Duodenal mucosa (tissue), 2 donors: ENCODE results near the gene CHERP.
"Not testable (repeated sequence)": the region's sequence is repeated elsewhere in the genome, so short reads cannot be mapped to it uniquely, and the experiment has no call there.

Experiments
- H3K27ac ChIP-seq: one replicate; pipeline ENCODE4 v1.7.0; 2013; ENCODE audit warnings: low read depth, low read length
- H3K27me3 ChIP-seq, 2 donors: one replicate each; pipeline ENCODE4 v1.7.0; 2013; ENCODE audit warnings: low read length in 2 of 2, control low read depth in 1 of 2; ENCODE audit not compliant: insufficient read depth in 2 of 2, control insufficient read depth in 1 of 2
- H3K36me3 ChIP-seq, 2 donors: one replicate each; pipeline ENCODE4 v1.7.0; 2013; ENCODE audit warnings: low read length in 2 of 2, control low read depth in 1 of 2; ENCODE audit not compliant: insufficient read depth in 2 of 2, control insufficient read depth in 1 of 2
- H3K4me1 ChIP-seq, 2 donors: one replicate each; pipeline ENCODE4 v1.7.0; 2013; ENCODE audit warnings: low read length in 2 of 2, control low read depth in 1 of 2; ENCODE audit not compliant: insufficient read depth in 2 of 2, control insufficient read depth in 1 of 2
- H3K4me3 ChIP-seq, 2 donors: one replicate each; pipeline ENCODE4 v1.7.0; 2013; ENCODE audit warnings: low read length in 2 of 2, low read depth in 1 of 2
- H3K9ac ChIP-seq, 2 donors: one replicate each; pipeline ENCODE4 v1.7.0; 2013; ENCODE audit warnings: low read length in 2 of 2, low read depth in 1 of 2
- H3K9me3 ChIP-seq, 2 donors: one replicate each; pipeline ENCODE4 v1.7.0; 2013; ENCODE audit warnings: low read length in 2 of 2, control low read depth in 1 of 2; ENCODE audit not compliant: control insufficient read depth in 1 of 2

Gene CHERP

DNA sequence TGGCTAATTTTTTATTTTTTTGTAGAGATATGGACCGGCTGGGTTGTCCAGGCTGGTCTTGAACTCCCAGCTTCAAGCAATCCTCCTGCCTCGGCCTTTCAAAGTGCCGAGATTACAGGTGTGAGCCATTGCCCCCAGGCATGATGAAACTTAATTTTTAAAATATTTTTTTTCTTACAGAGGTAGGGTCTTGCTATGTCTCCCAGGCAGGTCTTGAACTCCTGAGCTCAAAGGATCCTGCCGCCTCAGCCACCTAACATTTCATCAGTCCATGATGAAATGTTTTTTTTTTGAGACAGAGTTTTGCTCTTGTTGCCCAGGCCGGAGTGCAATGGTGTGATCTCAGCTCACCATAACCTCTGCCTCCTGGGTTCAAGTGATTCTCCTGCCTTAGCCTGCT lies 33.7 kb downstream of the CHERP start:
- H3K9ac ChIP-seq, result no peak overlapping the region
- H3K27ac ChIP-seq, result no peak overlapping the region
- no peaks in the 10 kb centered on the region for H3K4me1 ChIP-seq
- no peaks in the 10 kb centered on the region for H3K27me3 ChIP-seq
- no peak overlapping the region for H3K4me3 ChIP-seq
- peaks cover 0 to 16% of the 10 kb centered on the region in 2 donors for H3K36me3 ChIP-seq
- no peaks in the 10 kb centered on the region for H3K9me3 ChIP-seq

DNA sequence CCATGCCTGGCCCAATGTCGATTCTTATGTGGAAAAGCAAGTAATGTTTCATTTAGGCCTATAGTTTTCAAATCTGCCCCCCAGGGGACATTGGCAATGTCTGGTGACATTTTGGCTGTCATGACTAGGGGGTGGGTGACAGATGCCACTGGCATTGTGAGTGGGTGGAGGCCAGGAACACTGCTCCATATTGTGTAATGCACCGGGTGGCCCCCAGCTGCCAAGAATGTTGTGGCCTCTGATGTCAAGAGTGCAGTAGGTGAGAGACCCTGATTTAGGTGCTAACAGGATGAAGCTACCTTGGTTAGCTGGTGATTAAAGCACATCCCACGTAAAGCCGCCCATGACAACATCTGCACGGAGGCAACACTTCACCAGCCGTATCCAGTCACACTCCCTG lies 35.3 kb downstream of the CHERP start:
- H3K9ac ChIP-seq, result no peak overlapping the region
- H3K27ac ChIP-seq, result no peak overlapping the region
- no peaks in the 10 kb centered on the region for H3K4me1 ChIP-seq
- no peak overlapping the region for H3K4me3 ChIP-seq
- H3K27me3 ChIP-seq, result no peaks in the 10 kb centered on the region
- H3K36me3 ChIP-seq, result peaks cover 0 to 20% of the 10 kb centered on the region in 2 donors
- H3K9me3 ChIP-seq, result no peaks in the 10 kb centered on the region

DNA sequence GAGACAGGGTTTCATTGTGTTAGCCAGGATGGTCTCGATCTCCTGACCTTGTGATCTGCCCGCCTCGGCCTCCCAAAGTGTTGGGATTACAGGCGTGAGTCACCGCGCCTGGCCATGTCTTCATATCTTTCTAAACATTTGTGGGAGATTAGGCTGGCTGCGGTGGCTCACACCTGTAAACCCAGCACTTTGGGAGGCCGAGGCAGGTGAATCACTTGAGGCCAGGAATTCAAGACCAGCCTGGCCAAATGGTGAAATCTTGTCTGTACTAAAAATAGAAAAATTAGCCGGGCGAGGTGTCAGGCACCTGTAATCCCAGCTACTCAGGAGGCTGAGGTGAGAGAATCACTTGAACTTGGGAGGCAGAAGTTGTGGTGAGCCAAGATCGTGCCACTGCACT lies 36.1 kb downstream of the CHERP start:
- not testable (repeated sequence) for H3K4me3 ChIP-seq, H3K27ac ChIP-seq, H3K9ac ChIP-seq, H3K27me3 ChIP-seq, H3K4me1 ChIP-seq, H3K9me3 ChIP-seq
- H3K36me3 ChIP-seq, result peaks cover 0 to 20% of the 10 kb centered on the region in 2 donors

DNA sequence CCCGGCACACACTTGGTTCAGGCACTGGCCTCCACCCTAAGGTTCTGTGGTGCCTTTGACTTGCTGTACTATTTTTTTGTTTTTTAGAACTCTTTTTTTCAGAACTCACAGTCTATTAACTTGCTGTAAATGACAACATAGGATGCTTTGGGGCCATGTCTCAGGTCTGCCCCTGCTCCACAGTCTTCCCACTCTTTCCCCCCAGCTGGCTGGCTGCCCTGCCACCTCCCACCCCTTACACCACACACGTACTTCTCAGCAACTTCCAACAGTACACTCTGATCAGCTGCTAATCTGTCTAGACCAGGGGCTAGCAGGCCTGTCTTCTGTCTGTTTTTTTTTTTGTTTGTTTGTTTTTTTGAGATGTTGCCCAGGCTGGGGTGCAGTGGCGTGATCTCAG lies 38.0 kb downstream of the CHERP start:
- Histone ChIP-seq H3K4me1 (no peaks in the 10 kb centered on the region), H3K27me3 (no peaks in the 10 kb centered on the region), H3K9ac (no peak overlapping the region), H3K4me3 (no peak overlapping the region), H3K9me3 (no peaks in the 10 kb centered on the region), H3K27ac (no peak overlapping the region), H3K36me3 (peaks cover 0 to 14% of the 10 kb centered on the region in 2 donors)

DNA sequence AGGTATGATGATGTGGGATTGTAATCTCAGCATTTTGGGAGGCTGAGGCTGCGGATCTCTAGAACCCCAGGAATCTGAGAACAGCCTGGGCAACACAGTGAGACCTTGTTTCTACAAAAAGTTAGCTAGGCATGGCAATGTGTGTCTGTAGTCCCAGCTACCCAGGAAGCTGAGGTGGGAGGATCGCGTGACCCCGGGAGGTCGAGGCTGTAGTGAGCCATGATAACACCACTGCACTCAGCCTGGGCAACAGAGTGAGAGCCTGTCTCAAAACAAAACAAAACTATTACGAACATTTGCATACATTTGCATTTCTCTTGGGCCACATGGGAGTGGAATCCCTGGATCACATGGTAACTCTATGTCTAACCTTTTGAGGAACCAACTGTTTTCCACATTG lies 44.4 kb downstream of the CHERP start:
- Histone ChIP-seq H3K36me3 (peaks cover 0 to 2% of the 10 kb centered on the region in 2 donors), H3K27me3 (no peaks in the 10 kb centered on the region), H3K9ac (no peak overlapping the region), H3K4me3 (no peak overlapping the region), H3K9me3 (no peaks in the 10 kb centered on the region), H3K4me1 (peaks cover 0 to 12% of the 10 kb centered on the region in 2 donors), H3K27ac (no peak overlapping the region)

DNA sequence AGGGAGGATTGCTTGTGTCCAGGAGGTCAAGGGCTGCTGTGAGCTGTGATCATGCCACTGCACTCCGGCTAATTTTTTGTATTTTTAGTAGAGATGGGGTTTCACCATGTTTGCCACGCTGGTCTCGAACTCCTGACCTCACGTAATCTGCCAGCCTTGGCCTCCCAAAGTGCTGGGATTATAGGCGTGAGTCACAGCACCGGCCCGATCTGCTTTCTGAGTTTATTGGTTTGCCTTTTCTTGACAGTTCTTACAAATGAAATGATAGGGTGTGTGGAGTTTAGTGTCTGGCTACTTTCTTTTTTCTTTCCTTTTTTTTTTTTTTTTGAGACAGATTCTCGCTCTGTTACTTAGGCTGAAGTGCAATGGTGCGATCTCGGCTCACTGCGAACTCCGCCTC lies 45.2 kb downstream of the CHERP start:
- H3K9ac ChIP-seq, result peak overlapping the region in 1 of 2 donors; percentile 24
- H3K4me3 ChIP-seq, result peak overlapping the region in 1 of 2 donors; percentile 85
- no peaks in the 10 kb centered on the region for H3K27me3 ChIP-seq
- no peak overlapping the region for H3K27ac ChIP-seq
- H3K4me1 ChIP-seq, result peaks cover 0 to 12% of the 10 kb centered on the region in 2 donors
- no peaks in the 10 kb centered on the region for H3K36me3 ChIP-seq
- H3K9me3 ChIP-seq, result no peaks in the 10 kb centered on the region

DNA sequence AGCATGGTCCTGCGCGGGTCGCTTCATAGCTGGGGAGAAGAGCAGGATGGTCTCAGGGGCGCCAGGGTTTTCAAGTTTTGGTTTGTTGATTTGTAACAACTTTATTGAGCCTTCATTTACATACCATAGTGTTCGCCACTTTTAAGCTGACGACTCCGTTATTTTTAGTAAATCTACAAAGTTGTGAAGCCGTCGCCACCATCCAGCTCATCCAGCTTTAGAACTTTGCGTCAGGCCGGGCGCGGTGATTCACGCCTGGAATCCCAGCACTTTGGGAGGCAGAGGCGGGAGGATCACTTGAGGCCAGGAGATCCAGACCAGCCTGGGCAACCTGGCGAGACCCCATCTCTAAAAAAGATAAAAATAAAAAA lies 45.6 kb downstream of the CHERP start:
- Histone ChIP-seq H3K4me1 (peaks cover 0 to 12% of the 10 kb centered on the region in 2 donors), H3K36me3 (no peaks in the 10 kb centered on the region), H3K27me3 (no peaks in the 10 kb centered on the region), H3K4me3 (peak overlapping the region; percentile 72 to 85), H3K27ac (no peak overlapping the region), H3K9ac (peak overlapping the region; percentile 24 to 48), H3K9me3 (no peaks in the 10 kb centered on the region)

DNA sequence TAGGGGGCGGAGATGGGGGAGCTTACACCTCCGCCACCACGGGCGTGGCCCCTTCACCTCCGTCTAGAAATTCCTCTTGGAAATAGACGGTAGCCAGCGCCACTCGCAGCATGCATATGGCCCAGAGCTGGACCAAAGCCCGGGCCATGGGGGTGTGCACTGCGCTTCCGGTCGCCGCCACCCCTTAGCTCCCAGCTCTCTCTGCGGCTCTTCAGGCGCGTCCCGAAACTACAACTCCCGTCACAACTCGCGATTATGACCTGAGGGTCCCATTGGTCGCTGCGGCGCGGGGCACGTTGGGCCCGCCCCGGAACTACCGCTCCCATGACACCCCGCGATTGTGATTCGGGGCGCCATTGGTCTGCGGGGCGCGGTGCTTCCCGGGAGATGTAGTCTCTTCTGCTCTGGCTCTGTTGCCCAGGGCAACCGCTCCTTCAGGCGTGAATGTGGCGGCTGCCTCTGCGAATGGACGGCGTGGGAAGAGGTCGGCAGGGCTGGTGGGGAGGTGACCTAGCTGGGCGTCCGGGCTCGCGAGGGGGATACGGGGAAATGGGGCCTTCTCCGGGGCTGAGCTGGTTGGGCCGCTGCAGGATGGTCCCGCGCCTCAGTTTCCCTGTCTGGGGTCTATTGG lies 46.1 kb downstream of the CHERP start, which contains the start of the genes C19orf44 and CALR3:
C19orf44 (plus strand) TSS at position 413 of the 631 bp plus-strand sequence. CDS start 4,399 bp downstream, outside the sequence.
CALR3 (minus strand) TSS at position 186 of the 631 bp plus-strand sequence; CDS start at position 148, 38 bp downstream.
- no peaks in the 10 kb centered on the region for H3K9me3 ChIP-seq
- peak within 1 kb of the TSS; percentile 51 to 69 for H3K9ac ChIP-seq
- H3K4me1 ChIP-seq, result peaks cover 0 to 12% of the 10 kb centered on the region in 2 donors
- H3K27ac ChIP-seq, result no peak within 1 kb of the TSS
- no peaks in the 10 kb centered on the region for H3K27me3 ChIP-seq
- peak within 1 kb of the TSS; percentile 72 to 85 for H3K4me3 ChIP-seq
- no peaks in the 10 kb centered on the region for H3K36me3 ChIP-seq

DNA sequence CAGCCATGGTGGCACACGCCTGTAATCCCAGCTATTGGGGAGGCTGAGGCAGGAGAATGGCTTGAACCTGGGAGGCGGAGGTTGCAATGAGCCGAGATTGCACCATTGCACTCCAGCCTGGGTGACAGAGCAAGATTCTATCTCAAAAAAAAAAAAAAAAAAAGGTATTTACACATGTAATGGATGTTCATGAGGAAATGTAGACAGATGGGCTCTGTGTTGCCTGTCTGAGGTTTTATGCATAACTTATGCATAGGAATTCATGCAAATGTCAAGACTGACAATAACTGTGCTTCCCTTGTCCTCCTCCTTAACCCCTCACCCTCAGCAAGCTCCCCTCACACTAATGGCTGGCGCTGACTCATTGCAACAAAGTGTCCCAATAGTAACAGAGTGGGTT lies 55.8 kb downstream of the CHERP start:
- not testable (repeated sequence) for H3K27ac ChIP-seq, H3K4me1 ChIP-seq, H3K9ac ChIP-seq, H3K4me3 ChIP-seq, H3K9me3 ChIP-seq, H3K36me3 ChIP-seq, H3K27me3 ChIP-seq

DNA sequence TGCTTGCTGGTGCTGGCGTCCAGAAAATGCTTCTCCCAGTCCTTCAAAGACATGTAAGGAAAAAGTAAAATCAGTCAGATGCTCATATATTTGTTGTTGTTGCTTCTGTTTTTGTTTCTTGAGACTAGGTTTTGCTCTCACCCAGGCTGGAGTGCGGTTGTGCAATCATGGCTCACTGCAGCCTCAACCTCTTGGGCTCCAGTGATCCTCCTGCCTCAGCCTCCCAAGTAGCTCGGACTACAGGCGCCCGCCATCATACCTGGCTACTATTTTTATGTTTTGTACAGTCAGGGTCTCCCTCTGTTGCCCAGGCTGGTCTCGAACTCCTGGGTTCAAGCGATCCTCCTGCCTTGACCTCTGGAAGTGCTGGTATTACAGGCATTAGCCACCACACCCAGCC lies 59.5 kb downstream of the CHERP start:
- no peak overlapping the region for H3K9ac ChIP-seq

More for the DNA sequence above, 59.5 kb downstream of the CHERP start:
- Histone ChIP-seq H3K4me1 (no peaks in the 10 kb centered on the region), H3K9me3 (no peaks in the 10 kb centered on the region), H3K36me3 (no peaks in the 10 kb centered on the region), H3K27ac (no peak overlapping the region), H3K4me3 (no peak overlapping the region), H3K27me3 (no peaks in the 10 kb centered on the region)
